SIG-M5 (cell line): ENCODE measurements around the gene MDH1.
"Not testable (repeated sequence)": the region's sequence is repeated elsewhere in the genome, so short reads cannot be mapped to it uniquely, and the experiment has no call there.

Source experiments
- DNase-seq: peaks from one replicate; lab custom pipeline; 2025; lab: John Stamatoyannopoulos, UW

MDH1 gene

GRCh38 chr2:63589148-63589958 lies 590 bp downstream of the MDH1 start:
- DNase-seq, result no peak

GRCh38 chr2:63590626-63591408 lies 2.1 kb downstream of the MDH1 start:
- peak; percentile 42 for DNase-seq

GRCh38 chr2:63591566-63592175 lies 2.9 kb downstream of the MDH1 start:
- DNase-seq, result no peak

GRCh38 chr2:63594660-63595059 lies 5.9 kb downstream of the MDH1 start:
- no peak for DNase-seq

- DNase-seq, result no peak
These were observed 7.7 kb downstream of the MDH1 start for GRCh38 chr2:63596401-63596883.

GRCh38 chr2:63598981-63599380 lies 10.2 kb downstream of the MDH1 start:
- no peak for DNase-seq

- DNase-seq, result no peak
These were observed 12.2 kb downstream of the MDH1 start for GRCh38 chr2:63600881-63601460.

- no peak for DNase-seq
These were observed 15.9 kb downstream of the MDH1 start for GRCh38 chr2:63604666-63605065.

- not testable (repeated sequence) for DNase-seq
These were observed 20.1 kb downstream of the MDH1 start for GRCh38 chr2:63608865-63609264.

- no peak for DNase-seq
These were observed 21.8 kb downstream of the MDH1 start for GRCh38 chr2:63610525-63610924.

- DNase-seq, result no peak
These were observed 24.7 kb downstream of the MDH1 start for GRCh38 chr2:63613391-63613901.

GRCh38 chr2:63614448-63614968 lies 25.7 kb downstream of the MDH1 start:
- DNase-seq, result no peak

- DNase-seq, result no peak
These were observed 26.5 kb downstream of the MDH1 start for GRCh38 chr2:63614983-63615945.

- DNase-seq, result no peak
These were observed 28.6 kb downstream of the MDH1 start for GRCh38 chr2:63617366-63617765.

- DNase-seq, result no peak
These were observed 30.6 kb downstream of the MDH1 start for GRCh38 chr2:63619328-63619727.

- no peak for DNase-seq
These were observed 34.0 kb downstream of the MDH1 start for GRCh38 chr2:63622751-63623150.

GRCh38 chr2:63623763-63624162 lies 35.0 kb downstream of the MDH1 start:
- not testable (repeated sequence) for DNase-seq

GRCh38 chr2:63627866-63628265 lies 39.1 kb downstream of the MDH1 start:
- DNase-seq, result no peak

- DNase-seq, result no peak
These were observed 39.7 kb downstream of the MDH1 start for GRCh38 chr2:63628403-63628942.

- DNase-seq, result no peak
These were observed 42.7 kb downstream of the MDH1 start for GRCh38 chr2:63631501-63631900.
